Neural cell (in vitro differentiated cells): ENCODE data around the gene STX17.

Experiments used
- CTCF ChIP-seq: fragments of 450-650 bp; IDR thresholded peaks from 2 replicates; pipeline ENCODE4 v1.5.1; 2014; ENCODE audit warnings: antibody characterized with exemption, mild to moderate bottlenecking, moderate library complexity; ENCODE audit not compliant: poor library complexity, severe bottlenecking
- EP300 ChIP-seq: fragments of 450-650 bp; conservative IDR thresholded peaks from 2 replicates; pipeline ENCODE4 v1.6.1; 2014; ENCODE audit warnings: antibody characterized with exemption, mild to moderate bottlenecking, moderate library complexity; ENCODE audit not compliant: poor library complexity, severe bottlenecking
- MXI1 ChIP-seq: fragments of 450-650 bp; conservative IDR thresholded peaks from 2 replicates; pipeline ENCODE4 v1.6.1; 2014; ENCODE audit warnings: antibody characterized with exemption, mild to moderate bottlenecking; ENCODE audit not compliant: poor library complexity, severe bottlenecking
- POLR2AphosphoS5 ChIP-seq: IDR thresholded peaks from 2 replicates; pipeline ENCODE4 v1.6.1; 2012
- SMC3 ChIP-seq: fragments of 450-650 bp; conservative IDR thresholded peaks from 2 replicates; pipeline ENCODE4 v1.6.1; 2014; ENCODE audit warnings: antibody characterized with exemption, mild to moderate bottlenecking, moderate library complexity; ENCODE audit not compliant: poor library complexity
- TAF1 ChIP-seq: IDR thresholded peaks from 2 replicates; pipeline ENCODE4 v1.6.1; 2012; ENCODE audit warnings: low read depth
- TF ChIP-seq, protein P1 (sequence below): IDR thresholded peaks from 2 replicates; pipeline ENCODE4 v1.6.1; 2012; ENCODE audit warnings: borderline replicate concordance

DNA sequence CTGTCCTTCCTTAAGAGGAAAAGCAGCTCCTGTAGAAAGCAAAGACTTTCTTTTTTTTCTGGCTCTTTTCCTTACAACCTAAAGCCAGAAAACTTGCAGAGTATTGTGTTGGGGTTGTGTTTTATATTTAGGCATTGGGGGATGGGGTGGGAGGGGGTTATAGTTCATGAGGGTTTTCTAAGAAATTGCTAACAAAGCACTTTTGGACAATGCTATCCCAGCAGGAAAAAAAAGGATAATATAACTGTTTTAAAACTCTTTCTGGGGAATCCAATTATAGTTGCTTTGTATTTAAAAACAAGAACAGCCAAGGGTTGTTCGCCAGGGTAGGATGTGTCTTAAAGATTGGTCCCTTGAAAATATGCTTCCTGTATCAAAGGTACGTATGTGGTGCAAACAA is 42.5 kb upstream of the STX17 start:
- TF ChIP-seq POLR2AphosphoS5 = no peak
- TF ChIP-seq CTCF = no peak
- no peak for TF ChIP-seq MXI1
- TF ChIP-seq EP300 = no peak
- no peak for TF ChIP-seq SMC3
- no peak for TF ChIP-seq TAF1
- TF ChIP-seq, protein P1, sequence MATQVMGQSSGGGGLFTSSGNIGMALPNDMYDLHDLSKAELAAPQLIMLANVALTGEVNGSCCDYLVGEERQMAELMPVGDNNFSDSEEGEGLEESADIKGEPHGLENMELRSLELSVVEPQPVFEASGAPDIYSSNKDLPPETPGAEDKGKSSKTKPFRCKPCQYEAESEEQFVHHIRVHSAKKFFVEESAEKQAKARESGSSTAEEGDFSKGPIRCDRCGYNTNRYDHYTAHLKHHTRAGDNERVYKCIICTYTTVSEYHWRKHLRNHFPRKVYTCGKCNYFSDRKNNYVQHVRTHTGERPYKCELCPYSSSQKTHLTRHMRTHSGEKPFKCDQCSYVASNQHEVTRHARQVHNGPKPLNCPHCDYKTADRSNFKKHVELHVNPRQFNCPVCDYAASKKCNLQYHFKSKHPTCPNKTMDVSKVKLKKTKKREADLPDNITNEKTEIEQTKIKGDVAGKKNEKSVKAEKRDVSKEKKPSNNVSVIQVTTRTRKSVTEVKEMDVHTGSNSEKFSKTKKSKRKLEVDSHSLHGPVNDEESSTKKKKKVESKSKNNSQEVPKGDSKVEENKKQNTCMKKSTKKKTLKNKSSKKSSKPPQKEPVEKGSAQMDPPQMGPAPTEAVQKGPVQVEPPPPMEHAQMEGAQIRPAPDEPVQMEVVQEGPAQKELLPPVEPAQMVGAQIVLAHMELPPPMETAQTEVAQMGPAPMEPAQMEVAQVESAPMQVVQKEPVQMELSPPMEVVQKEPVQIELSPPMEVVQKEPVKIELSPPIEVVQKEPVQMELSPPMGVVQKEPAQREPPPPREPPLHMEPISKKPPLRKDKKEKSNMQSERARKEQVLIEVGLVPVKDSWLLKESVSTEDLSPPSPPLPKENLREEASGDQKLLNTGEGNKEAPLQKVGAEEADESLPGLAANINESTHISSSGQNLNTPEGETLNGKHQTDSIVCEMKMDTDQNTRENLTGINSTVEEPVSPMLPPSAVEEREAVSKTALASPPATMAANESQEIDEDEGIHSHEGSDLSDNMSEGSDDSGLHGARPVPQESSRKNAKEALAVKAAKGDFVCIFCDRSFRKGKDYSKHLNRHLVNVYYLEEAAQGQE = no peak
